HG03575 (cell line): ENCODE measurements around the gene UPF2.

Source experiments
- ATAC-seq: cut with Tn5 transposase; IDR thresholded peaks from one replicate; pipeline ENCODE4 v1.9.1; 2021; ENCODE audit not compliant: unreplicated experiment, insufficient number of reproducible peaks, low FRiP score; ENCODE audit errors: extremely low read depth

Gene UPF2

GRCh38 chr10:11876805-11877590 is 165.6 kb downstream of the UPF2 start:
- ATAC-seq, result no peak

- ATAC-seq, result no peak
Measured at GRCh38 chr10:11876324-11876723, 166.3 kb downstream of the UPF2 start.

GRCh38 chr10:11875494-11876281 is 166.9 kb downstream of the UPF2 start:
- ATAC-seq, result no peak

- no peak for ATAC-seq
Measured at GRCh38 chr10:11874568-11875493, 167.8 kb downstream of the UPF2 start.

- ATAC-seq, result no peak
Measured at GRCh38 chr10:11871466-11871865, 171.1 kb downstream of the UPF2 start.

GRCh38 chr10:11870900-11871400 is 171.7 kb downstream of the UPF2 start:
- ATAC-seq, result no peak

GRCh38 chr10:11870461-11870780 is 172.2 kb downstream of the UPF2 start:
- no peak for ATAC-seq
